KBM-7 (cell line): ENCODE results near the gene TBC1D7.

ENCODE experiments used
- DNase-seq: peaks from one replicate; pipeline ENCODE4 v3.0.0-alpha.2; 2015
- in situ Hi-C: fragments of 300-500 bp; cut with MboI; formaldehyde crosslinking; loops from 2 replicates; pipeline ENCODE4 v1.14.3; 2020; ENCODE audit warnings: low sequenced_read_pairs, low pct_unique_long_range_greater_than_20kb, mixed read lengths

Gene TBC1D7

DNA sequence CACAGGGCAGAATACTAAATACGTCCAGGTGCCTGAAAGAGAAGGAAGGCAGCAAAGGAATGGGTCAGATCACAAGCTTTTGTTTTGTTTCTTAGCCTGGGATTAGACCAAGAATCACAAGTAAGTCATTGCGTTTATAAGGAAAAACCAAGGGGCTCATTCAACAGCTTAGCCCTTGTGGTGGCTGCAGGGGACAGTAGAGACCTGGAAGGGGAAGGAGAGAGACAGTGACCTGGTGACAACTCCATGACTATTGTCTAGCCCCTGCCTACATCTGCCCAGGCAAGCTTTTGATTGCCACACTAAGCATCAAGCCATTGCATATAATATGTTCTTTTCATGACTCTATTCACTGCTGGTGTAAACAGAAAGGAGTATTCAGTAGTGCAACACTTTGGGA lies 30.2 kb upstream of the TBC1D7 start:
- in situ Hi-C loops: no loop called here
- no peak for DNase-seq

DNA sequence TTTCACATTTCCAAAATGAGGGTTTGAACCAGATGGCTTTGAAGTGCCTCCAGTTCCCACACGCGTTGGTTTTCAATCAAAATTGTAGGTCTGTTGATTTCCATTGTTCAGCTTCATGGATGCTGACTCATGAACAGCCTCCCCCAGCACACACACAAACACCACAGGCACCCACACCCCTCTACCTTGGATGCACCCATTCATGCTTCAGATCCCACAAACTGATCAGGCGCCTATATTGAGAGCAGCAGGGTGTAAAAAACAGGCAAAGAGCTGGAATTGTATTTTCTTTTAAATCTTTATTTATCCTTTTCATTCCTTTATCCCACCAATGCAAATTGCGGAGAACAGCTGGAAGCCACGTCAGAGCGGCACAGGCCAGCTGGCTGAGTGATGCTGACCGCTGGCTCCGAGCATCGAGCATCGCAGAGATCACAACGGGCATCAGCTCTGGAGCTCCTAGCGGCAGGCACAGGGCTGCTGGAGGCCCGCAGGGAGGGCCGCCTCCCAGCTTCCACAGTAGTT lies 29.3 kb upstream of the TBC1D7 start:
- in situ Hi-C loops: no loop called here
- no peak for DNase-seq

DNA sequence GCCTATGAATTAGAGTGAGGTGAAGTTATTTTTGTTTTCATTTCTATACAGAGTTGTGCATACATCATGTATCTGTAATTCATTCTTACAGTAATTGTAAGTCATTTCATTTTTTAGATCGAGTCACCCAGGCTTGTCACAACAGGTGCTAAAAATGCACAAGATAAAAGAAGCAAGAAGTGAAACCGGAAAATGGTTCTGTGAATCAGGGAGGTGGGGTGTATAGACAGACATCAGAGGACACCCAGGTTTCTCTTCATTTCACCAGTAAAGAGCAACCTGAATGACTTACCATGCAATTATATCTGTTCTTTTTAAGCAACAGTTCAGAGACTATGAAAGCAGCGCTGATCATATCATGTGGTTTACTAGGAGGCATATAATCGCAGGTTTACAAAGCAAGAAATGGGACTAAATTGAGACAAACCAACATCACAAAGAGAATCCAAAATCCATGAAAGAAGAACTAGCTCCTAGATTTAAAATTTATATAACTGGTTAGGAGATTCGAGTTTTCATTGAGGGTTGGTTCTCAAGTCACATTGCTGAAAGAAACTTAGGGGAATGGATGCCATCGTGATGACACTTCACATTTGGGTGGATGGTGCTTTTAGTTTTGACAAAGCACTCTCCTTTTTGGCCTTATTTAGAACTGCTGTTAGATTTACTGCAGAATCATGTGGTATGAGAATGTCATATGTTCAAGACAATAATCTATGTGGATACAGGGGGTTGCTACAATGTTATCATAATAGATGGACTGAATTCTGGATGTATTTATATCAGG lies 27.9 kb upstream of the TBC1D7 start:
- in situ Hi-C loops: no loop called here
- no peak for DNase-seq

DNA sequence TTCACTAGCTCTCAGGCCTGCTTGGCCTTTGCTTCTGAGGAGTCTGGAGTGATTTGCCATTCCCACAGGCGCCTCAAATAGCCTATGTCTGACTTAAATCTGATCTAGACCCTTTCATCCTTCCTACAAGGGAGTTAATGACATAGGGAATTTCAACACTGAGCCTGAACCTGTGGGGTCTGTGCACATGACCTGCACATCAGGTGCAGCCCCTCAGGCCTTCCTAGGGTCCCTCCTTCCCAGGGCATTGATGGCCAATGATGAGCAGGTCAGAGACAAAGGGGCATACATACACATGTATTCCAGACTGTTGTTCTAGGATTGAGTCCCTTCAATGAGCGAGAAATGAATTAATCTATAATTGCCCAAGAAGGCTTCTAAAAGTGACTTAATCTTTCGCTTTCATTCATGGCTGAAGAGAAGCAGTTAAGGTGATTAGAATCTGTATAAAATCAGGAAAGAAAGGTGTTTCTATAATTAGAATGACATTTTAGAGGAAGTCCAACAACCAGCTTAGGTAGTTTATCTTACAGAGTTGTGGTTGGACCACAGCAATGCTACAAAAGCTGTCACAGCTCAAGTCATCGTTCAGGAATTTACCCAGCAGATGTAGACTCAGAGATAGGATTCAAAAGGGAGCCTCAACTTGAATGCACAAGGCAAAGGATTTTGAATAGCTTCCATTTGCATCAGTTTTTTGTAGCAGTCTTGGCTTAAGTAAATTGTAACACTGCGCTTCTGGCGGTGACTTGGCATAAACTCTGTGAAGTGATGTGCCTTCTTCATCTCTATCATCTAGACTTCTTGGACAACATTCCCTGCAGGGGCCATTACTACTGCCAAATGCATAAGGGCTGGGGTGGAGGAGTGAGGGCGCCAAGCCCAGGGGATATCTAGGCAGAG lies 27.0 kb upstream of the TBC1D7 start:
- DNase-seq: peak; percentile 84
- in situ Hi-C loops: no loop called here

DNA sequence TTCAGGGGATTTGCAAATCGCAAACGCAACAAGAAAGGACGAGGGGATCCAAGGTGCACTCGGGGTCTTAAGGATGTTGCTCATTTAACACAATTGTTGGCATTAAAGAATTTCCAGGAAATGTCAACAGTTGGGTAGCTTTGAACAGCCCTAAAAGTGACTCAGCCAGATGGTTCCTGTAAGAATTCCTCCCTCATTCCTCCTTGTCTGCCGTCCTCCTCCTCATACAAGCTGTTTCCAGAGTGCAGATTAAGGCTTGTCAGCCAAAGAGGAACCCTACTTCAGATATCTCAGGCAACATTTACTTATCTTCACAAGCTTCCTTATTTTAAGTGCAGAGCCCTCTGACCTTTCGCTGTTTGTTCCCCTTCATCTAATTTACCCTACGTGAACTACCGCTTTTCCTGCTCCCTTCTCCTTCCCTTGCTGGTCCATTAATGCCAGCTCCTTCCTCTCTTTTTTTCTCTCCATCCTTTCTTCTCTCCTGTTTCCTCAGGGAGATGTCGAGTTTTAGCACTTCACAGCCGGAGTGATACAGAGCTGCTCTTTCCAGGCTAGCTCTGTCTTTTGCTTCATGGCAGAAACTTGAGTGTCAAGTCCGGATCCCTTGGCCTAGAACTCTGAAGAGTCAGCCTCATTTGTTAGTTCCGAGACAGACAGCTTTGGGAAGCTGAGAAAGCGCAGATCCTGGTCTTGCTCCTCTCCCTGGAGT lies 26.1 kb upstream of the TBC1D7 start:
- in situ Hi-C loops: no loop called here
- DNase-seq: peak; percentile 95

DNA sequence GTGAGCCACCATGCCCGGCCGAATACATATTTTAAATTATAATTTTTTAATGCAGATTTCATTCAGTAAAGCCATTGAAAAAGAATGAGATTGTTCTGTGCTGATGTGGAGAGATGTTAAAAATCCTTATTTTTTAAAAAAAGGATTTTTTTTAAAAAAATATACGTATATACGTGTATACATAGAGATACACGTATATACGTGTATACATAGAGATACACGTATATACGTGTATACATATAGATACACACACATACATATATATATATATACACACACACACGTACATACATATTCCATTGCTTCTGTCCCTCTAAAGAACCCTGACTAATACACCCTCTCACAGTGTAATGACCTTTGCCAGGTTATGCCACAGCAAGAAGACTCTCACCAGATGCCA lies 23.8 kb upstream of the TBC1D7 start:
- no peak for DNase-seq
- in situ Hi-C loops: no loop called here

DNA sequence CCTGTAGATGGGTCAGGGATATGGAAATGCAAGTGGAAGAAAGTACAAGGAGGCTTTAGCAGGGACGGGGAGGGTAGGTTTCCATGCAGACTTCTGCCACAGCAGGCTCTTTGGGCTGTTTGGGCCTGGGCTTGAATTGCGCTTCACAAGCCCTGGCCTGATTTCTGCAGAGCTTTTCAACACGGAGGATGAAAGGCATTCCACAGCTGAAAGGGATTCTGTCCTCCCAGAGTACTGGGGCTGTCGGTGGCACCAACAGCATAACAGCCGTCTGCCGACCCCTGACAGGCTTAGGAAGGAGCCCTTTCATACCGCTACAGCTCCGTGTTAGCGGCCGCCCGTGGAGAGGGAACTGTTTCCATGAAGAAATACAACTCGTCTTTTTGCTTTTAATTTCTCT lies 22.9 kb upstream of the TBC1D7 start:
- in situ Hi-C loops: no loop called here
- no peak for DNase-seq

DNA sequence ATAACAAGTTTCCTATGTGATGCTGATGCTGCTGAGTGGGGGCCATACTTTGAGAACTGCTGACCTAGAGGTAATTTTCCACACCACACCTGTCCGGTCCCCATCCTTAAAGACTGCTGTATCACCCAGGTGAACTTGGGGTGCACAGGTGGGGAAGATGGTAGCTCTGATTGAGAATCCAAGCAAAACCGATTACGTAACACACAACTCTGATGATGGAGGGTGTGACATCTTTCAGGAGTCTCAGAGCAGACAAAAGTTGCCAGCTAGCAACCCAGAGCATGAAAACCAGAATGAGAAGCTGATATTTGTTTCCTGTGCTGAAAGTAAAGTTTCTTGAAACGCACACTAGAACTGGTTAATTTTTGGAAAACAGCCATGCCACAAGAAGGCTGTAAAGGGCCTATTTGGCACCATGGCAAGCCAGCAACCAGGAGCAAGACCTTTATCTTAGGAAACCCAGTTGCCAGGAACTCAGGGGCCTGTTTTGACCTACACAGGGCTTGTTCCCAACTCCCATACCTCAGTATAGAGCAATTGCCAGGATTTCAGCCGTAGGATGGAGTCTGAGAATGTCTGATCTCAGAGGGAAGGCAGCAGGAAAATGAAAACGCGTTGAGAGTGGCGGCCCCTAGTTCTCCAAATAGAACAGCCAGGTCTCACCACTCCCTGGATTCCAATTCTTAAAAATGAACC lies 21.6 kb upstream of the TBC1D7 start:
- DNase-seq: no peak
- in situ Hi-C loops: no loop called here

DNA sequence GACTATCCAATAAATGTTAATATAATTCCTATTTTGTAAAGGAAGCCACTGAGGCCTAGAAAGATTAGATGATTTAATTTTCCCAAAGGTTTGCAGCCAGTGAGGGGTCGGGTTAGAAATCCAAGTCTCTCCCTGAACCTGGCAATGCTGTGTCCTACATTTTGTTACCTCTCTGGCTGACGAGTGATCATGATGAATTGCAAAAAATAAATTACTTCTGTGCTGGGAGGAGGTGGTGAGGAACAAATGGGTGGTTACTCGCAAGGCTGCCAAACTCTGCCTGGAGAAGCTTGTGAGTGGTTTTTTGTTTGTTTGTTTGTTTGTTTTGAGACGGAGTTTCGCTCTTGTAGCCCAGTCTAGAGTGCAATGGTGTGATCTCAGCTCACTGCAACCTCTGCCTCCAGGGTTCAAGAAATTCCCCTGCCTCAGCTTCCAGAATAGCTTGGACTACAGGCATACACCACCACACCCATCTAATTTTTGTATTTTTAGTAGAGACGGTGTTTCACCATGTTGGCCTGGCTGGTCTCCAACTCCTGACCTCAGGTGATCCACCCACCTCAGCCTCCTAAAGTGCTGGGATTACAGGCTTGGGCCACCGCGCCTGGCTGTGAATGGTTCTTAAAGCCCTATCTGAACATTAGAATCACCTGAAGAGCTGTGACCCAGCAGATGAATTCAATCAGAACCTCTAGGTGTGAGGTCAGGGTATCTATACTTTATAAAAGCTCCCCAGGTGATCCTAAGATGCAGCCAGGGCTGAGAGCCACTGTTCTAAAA lies 20.2 kb upstream of the TBC1D7 start:
- in situ Hi-C loops: no loop called here
- no peak for DNase-seq

DNA sequence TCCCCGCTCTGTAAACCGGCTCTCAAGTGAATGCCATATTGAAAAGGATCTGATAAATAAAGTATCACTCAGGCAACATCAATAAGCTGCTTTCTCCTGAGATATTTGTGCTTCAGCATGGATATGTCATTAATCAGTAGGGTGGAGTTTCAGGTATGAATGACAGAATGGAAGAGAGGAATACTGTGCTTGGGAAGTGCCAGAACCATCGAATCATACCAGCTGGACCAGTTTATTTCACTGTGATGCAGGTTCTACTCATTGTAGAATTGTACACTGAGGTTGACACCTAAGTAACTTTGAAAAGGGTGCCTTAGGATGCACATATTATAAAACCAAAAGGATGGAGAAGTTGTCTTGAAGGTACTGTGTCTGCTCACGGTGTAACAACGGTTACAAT lies 17.9 kb upstream of the TBC1D7 start:
- in situ Hi-C loops: no loop called here
- no peak for DNase-seq

DNA sequence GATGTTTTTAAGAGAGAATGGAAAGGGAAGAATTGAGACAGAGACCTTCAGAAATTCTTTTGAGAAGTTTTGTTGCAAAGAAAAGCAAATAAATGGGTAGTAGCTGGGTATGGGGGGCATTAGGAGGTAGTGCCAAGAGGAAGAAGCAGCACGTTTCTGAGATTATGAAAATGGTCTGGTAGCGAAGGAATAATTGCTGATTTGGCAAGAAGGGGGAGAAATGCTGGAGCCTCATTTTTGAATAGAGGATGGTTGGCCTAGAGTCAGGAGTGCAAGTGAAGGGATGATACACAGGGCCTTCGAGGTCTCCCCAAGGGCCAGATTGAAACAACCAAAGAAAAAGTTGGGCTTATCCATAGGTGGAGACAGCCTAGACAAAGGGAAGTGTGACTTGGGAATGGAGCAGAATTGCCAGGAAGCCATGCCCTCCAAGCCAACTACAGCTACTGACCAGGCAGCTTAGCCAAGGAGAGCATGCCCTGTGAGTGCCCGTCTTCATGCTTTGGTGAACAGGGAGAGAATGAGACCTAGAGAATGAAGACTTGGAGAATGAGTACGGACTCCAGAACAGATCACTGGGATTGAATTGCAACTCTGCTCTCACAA lies 14.2 kb upstream of the TBC1D7 start:
- DNase-seq: no peak
- in situ Hi-C loops: no loop called here

DNA sequence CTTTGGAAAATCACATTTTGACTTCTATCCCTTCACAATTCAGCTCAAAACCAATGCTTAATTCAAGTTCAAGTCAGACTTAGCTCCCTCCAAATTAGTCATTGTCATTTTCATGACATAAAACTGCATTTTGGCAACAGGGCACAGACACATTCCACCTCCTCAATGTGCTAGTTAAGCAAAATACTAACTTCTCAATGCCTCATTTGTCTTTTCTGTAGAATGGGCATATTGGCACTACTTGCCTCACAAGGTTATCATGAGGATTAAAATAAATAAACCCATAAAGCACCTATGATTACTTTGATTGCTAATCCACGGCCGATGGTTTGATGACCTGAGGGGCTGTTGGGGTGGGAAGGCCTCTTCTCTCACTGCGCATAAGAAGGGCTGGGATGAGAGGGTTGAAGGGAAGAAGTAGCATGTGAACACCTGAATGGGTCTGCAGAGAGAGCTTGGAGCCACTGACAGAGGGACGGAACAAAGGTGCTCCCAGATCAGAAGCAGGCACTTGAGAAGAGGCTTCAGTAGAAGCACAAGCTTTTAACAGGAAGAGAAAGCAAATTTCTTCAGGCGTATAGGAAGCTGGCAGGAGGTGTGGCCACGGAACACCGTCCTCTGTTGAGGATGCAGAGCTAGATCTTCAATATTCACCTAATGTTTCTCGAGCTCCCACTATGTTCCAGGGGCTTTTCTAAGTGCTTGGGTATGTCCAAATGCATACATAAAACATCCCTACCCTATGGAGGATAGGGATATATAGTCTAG lies 11.7 kb upstream of the TBC1D7 start:
- in situ Hi-C loops: no loop called here
- DNase-seq: no peak

DNA sequence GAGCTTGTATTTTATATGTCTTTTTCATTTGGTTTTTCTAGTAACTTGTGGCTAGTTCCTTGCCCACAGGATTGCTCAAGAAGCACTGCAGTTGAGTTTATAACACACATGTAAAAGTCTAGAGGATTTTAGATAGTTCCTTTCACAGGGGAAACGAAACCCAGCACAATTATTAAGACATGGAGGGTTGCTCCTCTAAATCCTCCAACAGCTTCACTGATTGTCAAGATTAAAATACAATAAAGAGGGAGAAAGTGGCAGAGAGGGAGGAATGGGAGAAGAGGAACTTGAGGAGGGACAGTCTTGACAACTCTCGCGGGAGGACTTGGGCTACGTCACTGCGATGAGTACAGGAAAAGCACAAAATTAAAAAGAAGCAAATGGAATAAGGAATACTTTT lies 9.7 kb upstream of the TBC1D7 start:
- peak; percentile 79 for DNase-seq
- in situ Hi-C loops: no loop called here

DNA sequence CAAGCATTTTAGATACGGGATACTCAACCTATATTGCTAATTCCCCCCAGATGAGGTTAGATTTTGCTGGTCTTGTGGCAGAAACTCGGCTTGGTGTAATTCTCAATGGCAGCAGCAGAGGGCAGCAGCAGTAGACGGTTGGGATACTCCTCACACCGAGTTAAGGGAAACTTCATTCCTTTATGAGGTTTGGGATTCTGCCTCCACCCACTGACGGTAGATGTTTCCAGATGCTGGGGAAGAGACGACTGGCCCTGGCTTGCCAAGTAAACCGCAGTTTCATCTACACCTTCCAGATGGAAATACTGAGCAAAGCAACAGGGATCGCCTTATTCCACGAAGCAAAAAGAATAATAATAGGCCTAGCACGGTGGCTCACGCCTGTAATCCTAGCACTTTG lies 8.2 kb upstream of the TBC1D7 start:
- peak; percentile 88 for DNase-seq
- in situ Hi-C loops: no loop called here

DNA sequence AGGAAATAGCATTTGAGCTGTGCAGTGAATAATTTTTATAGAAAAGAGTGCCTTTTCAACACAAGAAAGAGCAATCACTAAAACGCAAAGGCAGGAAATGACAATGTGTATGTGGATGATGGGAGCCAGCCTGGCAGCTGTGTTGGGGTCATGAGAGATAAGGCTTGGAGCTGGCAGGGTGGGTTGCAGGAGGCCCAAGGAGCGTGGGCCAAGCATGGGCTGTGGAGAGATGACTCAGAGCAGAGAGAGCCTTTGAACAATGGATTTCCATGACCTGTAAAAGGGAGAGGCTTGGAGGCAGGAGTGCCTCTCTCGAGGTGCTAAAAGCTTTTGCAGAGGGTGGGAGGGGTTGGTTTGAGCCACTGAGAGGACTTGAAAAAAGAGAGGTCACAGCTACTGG lies 6.6 kb upstream of the TBC1D7 start:
- in situ Hi-C loops: no loop called here
- DNase-seq: no peak

DNA sequence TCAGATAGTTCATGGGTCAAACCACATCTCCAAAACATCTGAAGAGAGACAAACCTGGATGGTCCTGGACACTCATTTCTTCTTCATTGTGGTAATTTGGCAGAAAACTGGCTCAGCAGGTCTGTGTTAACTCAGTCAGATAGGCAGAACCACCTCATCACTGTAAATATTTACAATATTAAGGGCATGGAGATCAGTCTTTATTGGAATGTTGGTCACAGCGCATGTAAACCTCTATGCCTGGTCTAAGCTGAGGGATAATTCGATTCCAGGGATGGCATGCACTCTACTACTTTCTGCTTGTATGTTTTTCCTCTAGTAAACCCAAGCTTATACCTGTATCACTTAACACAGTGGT lies 4.0 kb upstream of the TBC1D7 start:
- in situ Hi-C loops: no loop called here
- DNase-seq: no peak

DNA sequence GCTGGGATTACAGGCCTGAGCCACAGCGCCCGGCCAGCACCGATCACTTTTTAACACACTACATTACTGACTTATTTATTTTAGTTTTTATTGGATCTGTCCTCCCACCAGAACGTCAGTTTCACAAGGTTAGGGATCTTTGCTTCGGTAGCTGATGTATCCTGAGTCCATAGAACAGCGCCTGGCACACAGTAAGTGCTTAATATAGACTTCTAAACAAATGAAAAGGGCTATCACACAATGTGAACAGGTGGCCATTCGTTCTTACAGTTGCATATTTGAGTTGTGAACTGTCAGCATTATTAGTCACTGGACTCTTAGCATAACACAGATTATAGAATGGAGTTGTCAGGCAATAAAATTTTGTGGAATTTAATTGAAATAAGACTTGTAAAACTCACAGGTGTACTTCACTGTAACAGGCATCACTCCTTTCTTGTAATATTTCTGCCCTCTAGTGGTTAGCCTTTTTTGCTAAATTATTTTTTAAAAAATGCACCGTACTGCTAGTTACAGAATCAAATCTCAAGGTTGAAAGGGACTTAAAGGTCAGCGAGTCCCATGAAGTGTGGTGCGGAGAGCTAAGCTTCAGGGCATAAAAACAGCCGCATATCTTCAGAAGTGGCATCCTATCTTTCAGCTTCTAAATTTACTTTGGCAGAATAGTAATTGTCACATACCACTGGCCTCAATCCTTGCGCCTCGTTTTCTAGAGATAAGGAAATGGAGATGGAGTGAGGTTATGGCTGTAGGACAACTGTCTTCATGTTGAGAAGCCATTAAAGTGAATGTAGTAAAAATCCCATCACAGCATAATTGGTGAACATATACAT lies 3.4 kb upstream of the TBC1D7 start:
- in situ Hi-C loops: no loop called here
- DNase-seq: peak; percentile 74
